ENCODE data around the gene C1QTNF6.

DNA sequence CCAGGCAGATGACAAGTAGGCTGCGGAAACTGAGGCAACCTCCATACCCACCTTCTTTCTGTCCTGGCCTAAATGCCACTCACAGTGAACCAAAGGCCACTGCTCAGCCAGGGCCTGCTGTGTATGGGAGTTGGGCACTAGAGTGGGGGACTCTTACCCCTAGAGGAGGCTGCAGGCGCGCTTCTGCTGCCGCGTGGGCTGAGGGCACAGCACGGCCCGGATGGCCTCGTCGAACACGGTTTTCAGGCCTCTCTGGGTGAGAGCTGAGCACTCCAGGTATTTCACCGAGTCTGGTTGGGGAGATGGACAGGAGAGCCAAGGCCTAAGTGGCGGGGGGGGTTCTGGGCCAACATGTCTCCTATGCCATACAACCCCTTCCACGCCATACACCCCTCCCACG is 38.5 kb upstream of the C1QTNF6 start:
- TF ChIP-seq POLR2A (IDR thresholded peaks at IDR 0.05; ENCODE audit: low read depth, low read length): no peak
- TF ChIP-seq TAF1 (IDR thresholded peaks at IDR 0.05; ENCODE audit: low read depth, low read length): no peak
- TF ChIP-seq SPI1 (IDR thresholded peaks at IDR 0.05; ENCODE audit: low read depth, low read length): no peak
